OCI-LY3 (cell line): ENCODE measurements around the gene HMGN1.
"Not testable (repeated sequence)": the region's sequence is repeated elsewhere in the genome, so short reads cannot be mapped to it uniquely, and the experiment has no call there.

Source experiments
- H2AFZ ChIP-seq: fragments of 200-600, 300-600 bp; shearing (Covaris generic); 2 replicates; pipeline ENCODE4 v1.6.0; 2014; ENCODE audit warnings: antibody characterized with exemption, low read depth, low read length
- H3K27ac ChIP-seq: fragments of 200-600, 300-600 bp; sonication (generic); 2 replicates; pipeline ENCODE4 v1.5.1; 2014; ENCODE audit warnings: mild to moderate bottlenecking, low read length, moderate library complexity, mixed read lengths
- H3K27me3 ChIP-seq: fragments of 200-600, 300-600 bp; sonication (generic); 2 replicates; pipeline ENCODE4 v1.6.1; 2014; ENCODE audit warnings: low read depth, low read length, mixed read lengths
- H3K36me3 ChIP-seq: fragments of 200-600, 300-600 bp; sonication (generic); replicated peaks from 2 replicates; pipeline ENCODE3; 2014; ENCODE audit warnings: low read depth, low read length, mixed read lengths
- H3K4me1 ChIP-seq: fragments of 300-600, 200-600 bp; sonication (generic); 2 replicates; pipeline ENCODE4 v1.6.1; 2014; ENCODE audit warnings: low read length, mixed read lengths
- H3K4me2 ChIP-seq: fragments of 200-600, 300-600 bp; sonication (generic); 2 replicates; pipeline ENCODE4 v1.6.1; 2014; ENCODE audit warnings: low read length, mixed read lengths
- H3K4me3 ChIP-seq: fragments of 300-600, 200-600 bp; sonication (generic); 2 replicates; pipeline ENCODE4 v1.5.1; 2014; ENCODE audit warnings: antibody characterized with exemption, mild to moderate bottlenecking, low read length, moderate library complexity
- H3K79me2 ChIP-seq: fragments of 300-600, 200-600 bp; shearing (Covaris generic); 2 replicates; pipeline ENCODE4 v1.6.1; 2014; ENCODE audit warnings: mild to moderate bottlenecking, low read length, mixed read lengths
- H3K9ac ChIP-seq: fragments of 300-600, 200-600 bp; shearing (Covaris generic); 2 replicates; pipeline ENCODE4 v1.6.0; 2014; ENCODE audit warnings: mild to moderate bottlenecking, low read length, moderate library complexity
- H3K9me3 ChIP-seq: fragments of 200-600, 300-600 bp; shearing (Covaris generic); 2 replicates; pipeline ENCODE4 v1.6.1; 2014; ENCODE audit warnings: low read length, mixed read lengths; ENCODE audit not compliant: insufficient read depth
- H4K20me1 ChIP-seq: fragments of 200-600, 300-600 bp; sonication (generic); 2 replicates; pipeline ENCODE4 v1.6.1; 2016; ENCODE audit warnings: low read length, mixed read lengths; ENCODE audit not compliant: insufficient read depth
- EZH2phosphoT487 ChIP-seq: fragments of 200-600 bp; shearing (Covaris generic); IDR thresholded peaks from 2 replicates; pipeline ENCODE4 v1.6.1; 2018; ENCODE audit warnings: antibody characterized with exemption, mixed run types, low read depth
- TF ChIP-seq, protein P1 (sequence below): fragments of 200-600, 300-600 bp; sonication (generic); IDR thresholded peaks from 2 replicates; pipeline ENCODE4 v1.5.1; 2014; ENCODE audit warnings: antibody characterized with exemption, low read length, low read depth

The HMGN1 gene

DNA sequence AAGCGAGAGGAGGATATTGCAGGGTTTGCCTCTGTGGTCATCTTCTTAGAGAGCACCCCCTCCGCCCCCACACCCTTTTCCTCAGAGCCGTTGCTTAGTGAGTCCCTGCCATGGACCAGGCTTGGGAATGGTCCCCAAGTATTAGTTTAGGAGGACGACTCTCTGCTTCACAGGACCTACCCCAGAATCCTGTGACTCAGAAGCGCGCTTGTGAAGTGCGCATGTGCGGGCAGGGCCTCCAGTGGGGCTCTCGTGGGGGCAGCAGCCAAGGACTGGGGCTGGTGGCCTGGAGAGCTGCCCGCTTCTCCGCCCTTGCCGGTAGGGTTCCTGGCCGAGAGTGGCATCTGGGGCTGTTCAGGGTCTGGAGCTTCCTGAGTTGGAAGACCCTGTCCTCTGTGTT is 37.3 kb upstream of the HMGN1 start:
- Histone ChIP-seq H4K20me1 (0 out of 2 replicates have a peak, but pooled peaks cover 3% of the 10 kb centered on the region), H3K9ac (no peak overlapping the region), H3K4me1 (peaks cover 11% of the 10 kb centered on the region; the same call in 1 of the 2 replicates), H3K27me3 (no peaks in the 10 kb centered on the region), H2AFZ (no peak overlapping the region), H3K9me3 (no peaks in the 10 kb centered on the region), H3K79me2 (peaks cover 25% of the 10 kb centered on the region), H3K36me3 (no peaks in the 10 kb centered on the region), H3K27ac (no peak overlapping the region), H3K4me3 (no peak overlapping the region), H3K4me2 (no peak overlapping the region)
- TF ChIP-seq, protein P1, sequence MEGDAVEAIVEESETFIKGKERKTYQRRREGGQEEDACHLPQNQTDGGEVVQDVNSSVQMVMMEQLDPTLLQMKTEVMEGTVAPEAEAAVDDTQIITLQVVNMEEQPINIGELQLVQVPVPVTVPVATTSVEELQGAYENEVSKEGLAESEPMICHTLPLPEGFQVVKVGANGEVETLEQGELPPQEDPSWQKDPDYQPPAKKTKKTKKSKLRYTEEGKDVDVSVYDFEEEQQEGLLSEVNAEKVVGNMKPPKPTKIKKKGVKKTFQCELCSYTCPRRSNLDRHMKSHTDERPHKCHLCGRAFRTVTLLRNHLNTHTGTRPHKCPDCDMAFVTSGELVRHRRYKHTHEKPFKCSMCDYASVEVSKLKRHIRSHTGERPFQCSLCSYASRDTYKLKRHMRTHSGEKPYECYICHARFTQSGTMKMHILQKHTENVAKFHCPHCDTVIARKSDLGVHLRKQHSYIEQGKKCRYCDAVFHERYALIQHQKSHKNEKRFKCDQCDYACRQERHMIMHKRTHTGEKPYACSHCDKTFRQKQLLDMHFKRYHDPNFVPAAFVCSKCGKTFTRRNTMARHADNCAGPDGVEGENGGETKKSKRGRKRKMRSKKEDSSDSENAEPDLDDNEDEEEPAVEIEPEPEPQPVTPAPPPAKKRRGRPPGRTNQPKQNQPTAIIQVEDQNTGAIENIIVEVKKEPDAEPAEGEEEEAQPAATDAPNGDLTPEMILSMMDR = no peak
- no peak for TF ChIP-seq EZH2phosphoT487

- H4K20me1 ChIP-seq = 0 out of 2 replicates have a peak, but pooled peaks cover 3% of the 10 kb centered on the region
- H3K27me3 ChIP-seq = no peaks in the 10 kb centered on the region
- no peaks in the 10 kb centered on the region for H3K36me3 ChIP-seq
- no peak overlapping the region for H3K4me2 ChIP-seq
- H3K27ac ChIP-seq = no peak overlapping the region
- TF ChIP-seq, protein P1 = no peak
- TF ChIP-seq EZH2phosphoT487 = no peak
- H3K9ac ChIP-seq = no peak overlapping the region
- H3K79me2 ChIP-seq = peaks cover 29% of the 10 kb centered on the region
- H2AFZ ChIP-seq = no peak overlapping the region
- H3K4me3 ChIP-seq = no peak overlapping the region
- H3K4me1 ChIP-seq = peaks cover 15% of the 10 kb centered on the region; the same call in 1 of the 2 replicates
- no peaks in the 10 kb centered on the region for H3K9me3 ChIP-seq
These were observed 36.6 kb upstream of the HMGN1 start for GRCh38 chr21:39385299-39386145.

GRCh38 chr21:39384674-39385298 is 35.9 kb upstream of the HMGN1 start:
- TF ChIP-seq, protein P1 = no peak
- TF ChIP-seq EZH2phosphoT487 = no peak
- H3K4me3 ChIP-seq = no peak overlapping the region
- peaks cover 29% of the 10 kb centered on the region for H3K79me2 ChIP-seq
- no peaks in the 10 kb centered on the region for H3K27me3 ChIP-seq
- no peak overlapping the region for H3K9ac ChIP-seq
- no peaks in the 10 kb centered on the region for H3K9me3 ChIP-seq
- no peak overlapping the region for H2AFZ ChIP-seq
- no peaks in the 10 kb centered on the region for H3K36me3 ChIP-seq
- H3K4me2 ChIP-seq = no peak overlapping the region
- peaks cover 15% of the 10 kb centered on the region; the same call in 1 of the 2 replicates for H3K4me1 ChIP-seq
- 0 out of 2 replicates have a peak, but pooled peaks cover 3% of the 10 kb centered on the region for H4K20me1 ChIP-seq
- H3K27ac ChIP-seq = no peak overlapping the region

GRCh38 chr21:39382096-39382495 is 33.2 kb upstream of the HMGN1 start:
- peaks cover 10% of the 10 kb centered on the region for H3K79me2 ChIP-seq
- H3K4me3 ChIP-seq, H4K20me1 ChIP-seq, H3K27ac ChIP-seq, H3K36me3 ChIP-seq, H3K4me1 ChIP-seq, H3K9ac ChIP-seq, H3K27me3 ChIP-seq, H3K9me3 ChIP-seq, H3K4me2 ChIP-seq, H2AFZ ChIP-seq: not testable (repeated sequence)
